Left ventricle myocardium inferior (tissue), 1 donor: ENCODE data around the gene NKX6-2. TPM values are rescaled to one million over a fixed set of nuclear protein-coding genes. Genes with fewer than 3 reads are reported as not detected.

Experiments
- DNase-seq: peaks from one replicate; pipeline ENCODE4 v3.0.0-alpha.2; 2020
- H3K27ac ChIP-seq: fragments of 200-600 bp; replicated peaks from 2 replicates; pipeline ENCODE4 v1.8.0; 2021
- H3K27me3 ChIP-seq: fragments of 200-600 bp; 2 replicates; pipeline ENCODE4 v1.8.0; 2021; ENCODE audit warnings: low read depth
- H3K36me3 ChIP-seq: fragments of 200-600 bp; 2 replicates; pipeline ENCODE4 v1.8.0; 2021
- H3K4me1 ChIP-seq: fragments of 200-600 bp; 2 replicates; pipeline ENCODE4 v1.8.0; 2021
- H3K4me3 ChIP-seq: fragments of 200-600 bp; 2 replicates; pipeline ENCODE4 v1.8.0; 2021; ENCODE audit warnings: mild to moderate bottlenecking, moderate library complexity
- H3K9me3 ChIP-seq: fragments of 200-600 bp; replicated peaks from 2 replicates; pipeline ENCODE4 v1.8.0; 2021
- intact Hi-C: fragments of 100-400 bp; cut with micrococcal nuclease; formaldehyde crosslinking; loops from one replicate; pipeline ENCODE4 v1.11.0; 2022
- total RNA-seq: library from RNA; stranded (reverse); fragmentation: NEBNext Ultra II Directional; extraction: Animal tissue kit (Norgen Biotek cat#: 25700); gene quantifications from one replicate; pipeline ENCODE4 v1.2.1, GENCODE V29; 2021
- TF ChIP-seq, protein P1 (sequence below): fragments of 200-600 bp; IDR thresholded peaks from 2 replicates; pipeline ENCODE4 v1.8.0; 2021; ENCODE audit warnings: antibody characterized with exemption, mild to moderate bottlenecking, borderline replicate concordance
- donor health status: DM: no; HTN: yes; CAD: no; lungs with severe emphysema.

The NKX6-2 gene
- total RNA-seq, 1 donor from 2014 or later, result not detected

DNA sequence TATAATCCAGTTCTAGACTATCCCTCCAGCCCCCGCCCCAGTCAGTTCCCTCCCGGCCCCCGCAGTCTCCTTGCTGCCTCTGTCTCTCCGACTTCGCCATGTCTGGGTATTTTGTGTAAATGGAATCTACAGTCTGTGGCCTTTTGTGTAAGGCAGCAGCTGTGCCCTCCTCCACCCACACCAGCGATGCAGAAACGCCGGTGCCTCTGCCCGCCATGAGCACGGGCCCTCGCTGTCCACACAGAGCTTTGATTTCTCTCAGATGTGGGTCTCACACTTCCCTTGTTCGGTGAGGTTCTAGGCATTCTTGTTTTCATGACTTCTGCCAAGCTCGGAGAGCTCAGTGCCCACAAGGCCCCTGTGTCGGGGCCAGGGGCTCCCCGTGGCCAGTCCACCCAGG lies 37.8 kb downstream of the NKX6-2 start:
- H3K4me3 ChIP-seq, result no peak overlapping the region
- DNase-seq, result no peak
- H3K27ac ChIP-seq, result no peak overlapping the region
- H3K27me3 ChIP-seq, result no peaks in the 10 kb centered on the region
- no peaks in the 10 kb centered on the region for H3K9me3 ChIP-seq
- H3K4me1 ChIP-seq, result no peaks in the 10 kb centered on the region
- TF ChIP-seq, protein P1, sequence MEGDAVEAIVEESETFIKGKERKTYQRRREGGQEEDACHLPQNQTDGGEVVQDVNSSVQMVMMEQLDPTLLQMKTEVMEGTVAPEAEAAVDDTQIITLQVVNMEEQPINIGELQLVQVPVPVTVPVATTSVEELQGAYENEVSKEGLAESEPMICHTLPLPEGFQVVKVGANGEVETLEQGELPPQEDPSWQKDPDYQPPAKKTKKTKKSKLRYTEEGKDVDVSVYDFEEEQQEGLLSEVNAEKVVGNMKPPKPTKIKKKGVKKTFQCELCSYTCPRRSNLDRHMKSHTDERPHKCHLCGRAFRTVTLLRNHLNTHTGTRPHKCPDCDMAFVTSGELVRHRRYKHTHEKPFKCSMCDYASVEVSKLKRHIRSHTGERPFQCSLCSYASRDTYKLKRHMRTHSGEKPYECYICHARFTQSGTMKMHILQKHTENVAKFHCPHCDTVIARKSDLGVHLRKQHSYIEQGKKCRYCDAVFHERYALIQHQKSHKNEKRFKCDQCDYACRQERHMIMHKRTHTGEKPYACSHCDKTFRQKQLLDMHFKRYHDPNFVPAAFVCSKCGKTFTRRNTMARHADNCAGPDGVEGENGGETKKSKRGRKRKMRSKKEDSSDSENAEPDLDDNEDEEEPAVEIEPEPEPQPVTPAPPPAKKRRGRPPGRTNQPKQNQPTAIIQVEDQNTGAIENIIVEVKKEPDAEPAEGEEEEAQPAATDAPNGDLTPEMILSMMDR, result no peak
- H3K36me3 ChIP-seq, result peaks cover 26% of the 10 kb centered on the region
- intact Hi-C loops, result no loop called here

DNA sequence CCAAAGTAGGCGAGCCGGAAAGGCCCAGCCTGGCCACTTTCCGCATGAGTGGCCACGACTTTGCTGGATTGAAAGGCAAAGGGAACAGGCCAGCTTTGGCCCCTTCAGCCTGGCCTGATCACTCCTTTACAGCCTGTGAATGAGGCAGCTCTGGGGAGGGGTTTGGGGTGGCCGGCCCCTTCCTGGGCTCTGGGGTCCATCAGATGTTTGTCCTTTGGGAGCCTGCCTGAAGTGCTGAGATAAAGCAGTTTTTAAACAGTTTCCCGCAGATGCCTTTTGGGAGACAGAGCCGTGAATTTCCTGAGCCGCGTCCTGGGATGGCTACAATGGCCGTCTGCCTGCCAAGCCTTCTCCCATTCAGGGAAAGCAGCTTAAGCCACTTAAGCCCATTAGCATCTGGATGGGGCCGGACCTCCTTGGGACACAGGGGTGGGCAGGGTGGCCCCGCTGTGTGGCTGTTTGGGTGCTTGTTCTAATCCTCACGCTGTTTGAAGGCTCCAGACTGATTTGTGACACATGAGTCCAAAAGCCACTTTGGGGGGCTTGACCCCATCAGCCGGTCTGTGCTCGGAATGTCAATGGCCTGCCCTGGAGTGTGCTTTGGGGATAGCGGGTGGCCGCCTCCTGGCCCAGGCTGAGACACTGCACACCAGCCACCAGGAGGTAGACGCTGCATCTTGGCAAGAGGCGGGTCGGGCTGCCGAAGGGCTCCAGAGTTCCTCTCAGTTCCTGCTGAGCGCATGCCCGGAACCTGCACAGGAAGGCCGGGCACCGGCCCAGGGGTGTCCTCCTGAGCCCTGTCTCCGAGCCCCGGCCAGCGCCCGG lies 38.9 kb downstream of the NKX6-2 start:
- TF ChIP-seq, protein P1, result no peak
- Histone ChIP-seq H3K27me3 (no peaks in the 10 kb centered on the region), H3K36me3 (peaks cover 20% of the 10 kb centered on the region), H3K9me3 (no peaks in the 10 kb centered on the region), H3K4me1 (no peaks in the 10 kb centered on the region), H3K27ac (no peak overlapping the region), H3K4me3 (no peak overlapping the region)
- intact Hi-C loops, result no loop called here
- DNase-seq, result no peak

DNA sequence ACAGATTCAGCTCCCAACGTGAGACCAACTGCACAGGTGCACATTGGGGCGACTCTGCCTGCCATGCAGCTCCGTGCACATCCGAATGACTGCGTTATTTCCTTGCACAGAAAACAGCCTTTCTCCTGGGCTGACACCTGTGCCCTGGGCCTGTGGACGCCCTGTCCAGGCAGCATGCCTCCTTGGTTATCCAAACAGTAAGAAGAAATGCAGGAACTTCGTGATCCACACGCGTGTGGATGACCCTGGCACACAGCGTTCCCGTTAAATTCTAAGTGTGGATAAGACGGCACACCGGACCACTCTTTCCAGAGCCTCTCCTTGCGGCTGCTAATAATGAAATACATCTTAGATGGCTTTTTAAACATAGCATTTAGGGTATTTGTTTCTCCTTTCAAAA lies 39.6 kb downstream of the NKX6-2 start:
- peaks cover 20% of the 10 kb centered on the region for H3K36me3 ChIP-seq
- no peak overlapping the region for H3K4me3 ChIP-seq
- no peaks in the 10 kb centered on the region for H3K27me3 ChIP-seq
- TF ChIP-seq, protein P1, result no peak
- DNase-seq, result no peak
- intact Hi-C loops, result no loop called here
- H3K27ac ChIP-seq, result no peak overlapping the region
- H3K9me3 ChIP-seq, result no peaks in the 10 kb centered on the region
- no peaks in the 10 kb centered on the region for H3K4me1 ChIP-seq

DNA sequence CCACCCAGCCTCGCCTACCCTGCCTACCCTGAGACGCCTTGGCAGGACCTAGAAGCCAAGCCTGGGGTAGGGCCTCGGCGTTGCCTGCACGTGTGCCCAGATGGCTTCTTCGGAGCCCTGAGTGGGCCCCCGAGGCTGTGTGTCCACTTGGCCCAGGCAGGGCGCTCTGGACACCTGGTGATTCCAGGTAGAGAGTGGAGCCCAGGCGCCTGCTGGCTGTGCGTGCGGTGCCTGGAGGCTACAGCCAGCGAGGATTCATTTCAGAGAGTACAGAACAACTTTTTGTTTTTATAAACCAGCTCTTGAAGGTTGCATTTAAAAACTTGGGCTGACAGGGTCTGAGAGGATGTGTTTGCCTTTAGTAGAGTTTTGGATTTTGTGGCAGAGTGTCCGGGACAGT lies 40.0 kb downstream of the NKX6-2 start:
- H3K9me3 ChIP-seq, result no peaks in the 10 kb centered on the region
- no peaks in the 10 kb centered on the region for H3K4me1 ChIP-seq
- intact Hi-C loops, result no loop called here
- no peak overlapping the region for H3K4me3 ChIP-seq
- no peaks in the 10 kb centered on the region for H3K27me3 ChIP-seq
- peaks cover 16% of the 10 kb centered on the region for H3K36me3 ChIP-seq
- H3K27ac ChIP-seq, result no peak overlapping the region
- DNase-seq, result no peak
- TF ChIP-seq, protein P1, result no peak

DNA sequence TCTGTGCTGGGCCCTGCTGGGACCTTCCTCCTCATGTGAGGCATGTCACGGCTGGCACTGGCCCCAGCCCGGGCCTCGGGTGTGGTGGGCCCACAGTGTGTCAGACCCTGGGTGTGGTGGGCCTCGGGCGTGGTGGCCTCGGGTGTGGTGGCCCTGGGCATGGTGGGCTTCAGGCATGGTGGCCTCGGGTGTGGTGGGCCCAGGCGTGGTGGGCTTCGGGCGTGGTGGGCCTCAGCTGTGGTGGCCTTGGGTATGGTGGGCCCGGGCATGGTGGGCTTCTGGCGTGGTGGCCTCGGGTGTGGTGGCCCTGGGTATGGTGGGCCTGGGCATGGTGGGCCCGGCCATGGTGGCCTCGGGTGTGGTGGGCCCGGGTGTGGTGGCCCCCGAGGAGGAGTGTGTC lies 40.4 kb downstream of the NKX6-2 start:
- H3K36me3 ChIP-seq, result peaks cover 12% of the 10 kb centered on the region
- no peak for DNase-seq
- no peaks in the 10 kb centered on the region for H3K4me1 ChIP-seq
- H3K4me3 ChIP-seq, result no peak overlapping the region
- no peaks in the 10 kb centered on the region for H3K27me3 ChIP-seq
- no peaks in the 10 kb centered on the region for H3K9me3 ChIP-seq
- no peak overlapping the region for H3K27ac ChIP-seq
- TF ChIP-seq, protein P1, result no peak
- intact Hi-C loops, result no loop called here
